PFSK-1 (cell line): Measurements from ENCODE around the gene TCF23.

Experiments
- FOXP2 ChIP-seq: optimal IDR thresholded peaks from 2 replicates; pipeline ENCODE3; 2011; ENCODE audit warnings: borderline replicate concordance, control low read depth, inconsistent platforms; ENCODE audit not compliant: insufficient read depth; ENCODE audit errors: extremely low read length, extremely low read depth
- POLR2AphosphoS5 ChIP-seq: IDR thresholded peaks from 2 replicates; pipeline ENCODE4 v1.6.1; 2012; ENCODE audit warnings: low read depth, mild to moderate bottlenecking, control low read depth, low read length, moderate library complexity
- SIN3A ChIP-seq: IDR thresholded peaks from 2 replicates; pipeline ENCODE4 v1.6.1; 2012; ENCODE audit warnings: mild to moderate bottlenecking, low read length, moderate library complexity, borderline replicate concordance; ENCODE audit not compliant: insufficient read depth
- TAF1 ChIP-seq: IDR thresholded peaks from 2 replicates; pipeline ENCODE4 v1.6.1; 2012; ENCODE audit warnings: low read length, control low read depth, borderline replicate concordance; ENCODE audit not compliant: insufficient read depth
- TF ChIP-seq, protein P1 (sequence below), 2 experiments: IDR thresholded peaks; 2 replicates each; pipeline versions ENCODE4 v1.6.1 to v1.8.0; 2011 to 2012; ENCODE audit warnings: low read depth in 2 of 2, low read length in 2 of 2, control low read depth in 1 of 2, inconsistent platforms in 1 of 2, mild to moderate bottlenecking in 1 of 2, moderate library complexity in 1 of 2; ENCODE audit not compliant: insufficient read depth in 1 of 2

The TCF23 gene

DNA sequence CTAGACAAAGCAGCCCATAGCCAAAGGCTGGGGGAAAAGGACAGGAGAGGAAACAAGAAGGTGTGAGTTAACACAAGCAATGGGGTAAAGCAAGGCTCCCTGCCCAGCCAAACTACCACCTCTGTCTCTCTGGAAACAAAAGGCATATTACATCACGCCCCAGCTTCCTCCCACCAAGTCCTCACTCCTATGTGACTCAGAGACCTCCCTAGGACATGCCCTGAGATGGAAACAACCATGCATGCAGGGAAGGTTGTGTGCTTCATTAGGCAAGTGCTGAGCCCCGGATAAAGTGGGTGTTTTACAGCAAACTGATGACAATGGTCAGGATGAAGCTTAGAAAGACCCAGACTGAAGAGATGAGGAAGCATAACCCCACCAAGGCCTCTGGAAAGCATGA is 54.0 kb downstream of the TCF23 start:
- TF ChIP-seq SIN3A, result no peak

DNA sequence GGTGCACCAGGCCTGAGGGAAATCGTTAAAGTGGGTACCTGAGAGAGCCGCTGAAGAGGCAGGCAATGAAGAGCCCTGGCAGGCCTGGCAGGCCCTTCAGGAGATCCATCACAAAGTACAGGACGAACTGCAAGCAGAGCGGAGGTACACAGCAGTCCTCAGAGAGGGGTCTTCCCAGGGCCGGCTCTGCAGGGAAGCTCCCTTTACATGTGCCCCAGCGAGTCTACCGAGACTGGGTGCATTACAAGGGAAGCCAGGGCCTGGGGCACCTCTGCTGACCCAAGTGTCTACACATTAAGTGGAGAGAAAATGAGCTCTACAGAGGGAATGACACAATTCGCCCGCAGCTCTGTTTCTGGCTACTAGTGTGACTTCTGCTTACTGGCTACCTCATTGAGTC is 54.9 kb downstream of the TCF23 start:
- TF ChIP-seq SIN3A (no peak), FOXP2 (no peak), POLR2AphosphoS5 (no peak), TAF1 (no peak)
- TF ChIP-seq, protein P1, sequence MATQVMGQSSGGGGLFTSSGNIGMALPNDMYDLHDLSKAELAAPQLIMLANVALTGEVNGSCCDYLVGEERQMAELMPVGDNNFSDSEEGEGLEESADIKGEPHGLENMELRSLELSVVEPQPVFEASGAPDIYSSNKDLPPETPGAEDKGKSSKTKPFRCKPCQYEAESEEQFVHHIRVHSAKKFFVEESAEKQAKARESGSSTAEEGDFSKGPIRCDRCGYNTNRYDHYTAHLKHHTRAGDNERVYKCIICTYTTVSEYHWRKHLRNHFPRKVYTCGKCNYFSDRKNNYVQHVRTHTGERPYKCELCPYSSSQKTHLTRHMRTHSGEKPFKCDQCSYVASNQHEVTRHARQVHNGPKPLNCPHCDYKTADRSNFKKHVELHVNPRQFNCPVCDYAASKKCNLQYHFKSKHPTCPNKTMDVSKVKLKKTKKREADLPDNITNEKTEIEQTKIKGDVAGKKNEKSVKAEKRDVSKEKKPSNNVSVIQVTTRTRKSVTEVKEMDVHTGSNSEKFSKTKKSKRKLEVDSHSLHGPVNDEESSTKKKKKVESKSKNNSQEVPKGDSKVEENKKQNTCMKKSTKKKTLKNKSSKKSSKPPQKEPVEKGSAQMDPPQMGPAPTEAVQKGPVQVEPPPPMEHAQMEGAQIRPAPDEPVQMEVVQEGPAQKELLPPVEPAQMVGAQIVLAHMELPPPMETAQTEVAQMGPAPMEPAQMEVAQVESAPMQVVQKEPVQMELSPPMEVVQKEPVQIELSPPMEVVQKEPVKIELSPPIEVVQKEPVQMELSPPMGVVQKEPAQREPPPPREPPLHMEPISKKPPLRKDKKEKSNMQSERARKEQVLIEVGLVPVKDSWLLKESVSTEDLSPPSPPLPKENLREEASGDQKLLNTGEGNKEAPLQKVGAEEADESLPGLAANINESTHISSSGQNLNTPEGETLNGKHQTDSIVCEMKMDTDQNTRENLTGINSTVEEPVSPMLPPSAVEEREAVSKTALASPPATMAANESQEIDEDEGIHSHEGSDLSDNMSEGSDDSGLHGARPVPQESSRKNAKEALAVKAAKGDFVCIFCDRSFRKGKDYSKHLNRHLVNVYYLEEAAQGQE (IDR thresholded peaks at IDR 0.05; ENCODE audit: insufficient read depth in 1 of 2, low read depth in 2 of 2, low read length in 2 of 2), result no peak

DNA sequence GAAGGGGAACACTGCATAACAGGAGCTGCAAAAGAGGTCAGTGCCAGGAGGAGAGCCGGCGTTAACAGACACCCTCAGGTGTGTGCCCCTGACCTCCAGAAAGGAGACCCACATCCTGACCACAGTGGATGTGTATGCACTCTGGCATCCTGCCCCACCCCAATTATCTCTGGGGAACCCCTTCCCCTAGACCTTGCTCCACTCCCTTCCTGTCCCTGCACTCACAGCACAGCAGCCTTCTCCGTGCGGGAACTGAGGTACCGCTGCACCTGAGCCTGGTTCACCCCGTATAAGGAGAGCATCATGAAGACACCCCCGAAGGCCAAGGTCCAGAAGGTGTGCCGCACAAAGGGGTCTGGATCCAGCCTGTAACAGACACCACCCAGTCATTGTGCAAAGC is 55.8 kb downstream of the TCF23 start:
- TF ChIP-seq FOXP2 (no peak), POLR2AphosphoS5 (no peak), TAF1 (no peak), SIN3A (no peak)
- TF ChIP-seq, protein P1 (IDR thresholded peaks at IDR 0.05; ENCODE audit: insufficient read depth in 1 of 2, low read depth in 2 of 2, low read length in 2 of 2), result no peak

DNA sequence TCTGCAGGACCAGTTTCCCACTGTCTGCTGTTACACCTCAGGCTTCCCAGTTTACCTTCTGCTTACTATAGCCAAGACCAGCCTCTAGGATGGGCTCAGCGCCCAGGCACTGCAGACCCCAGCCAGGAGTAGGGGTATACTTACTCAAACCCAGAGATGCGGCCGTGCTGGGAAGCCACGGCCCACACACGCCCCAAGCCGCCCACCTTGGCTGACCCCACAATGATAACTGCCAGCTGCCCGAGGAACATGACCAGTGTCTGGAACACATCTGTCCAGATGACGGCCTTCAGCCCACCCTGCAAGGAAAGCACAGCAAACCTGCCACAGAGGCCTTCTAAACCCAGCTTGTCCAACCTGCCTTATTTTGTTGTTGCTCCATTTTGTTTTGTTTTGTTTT is 56.4 kb downstream of the TCF23 start:
- TF ChIP-seq SIN3A, result no peak
- TF ChIP-seq, protein P1 (IDR thresholded peaks at IDR 0.05; ENCODE audit: insufficient read depth in 1 of 2, low read depth in 2 of 2, low read length in 2 of 2), result no peak
- no peak for TF ChIP-seq FOXP2
- TF ChIP-seq POLR2AphosphoS5, result no peak
- TF ChIP-seq TAF1, result no peak

DNA sequence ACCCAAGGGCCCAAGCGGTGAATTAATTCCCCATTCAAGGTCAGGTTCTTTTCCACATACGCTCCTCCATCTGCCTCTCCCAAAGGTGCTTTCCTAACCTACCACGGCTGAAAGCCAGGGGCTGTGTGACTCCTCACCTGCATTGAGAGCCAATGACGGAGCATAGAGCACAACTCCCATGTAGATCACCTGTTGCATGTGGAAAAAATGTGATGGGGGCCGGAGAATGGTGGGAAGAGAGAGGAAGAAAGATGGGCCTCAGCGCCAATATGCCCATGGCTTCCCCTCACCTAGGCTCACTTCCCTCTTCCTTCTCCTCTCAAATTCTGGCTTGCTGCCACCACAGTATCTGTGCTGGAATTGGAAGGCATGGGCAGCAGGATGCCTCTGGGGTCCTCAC is 57.5 kb downstream of the TCF23 start:
- no peak for TF ChIP-seq SIN3A
